Pancreas (tissue), 10 donors: ENCODE results near the gene TEDC2. TPM values are rescaled to one million over a fixed set of nuclear protein-coding genes. Genes with fewer than 3 reads are reported as not detected.

ENCODE experiments used
- ATAC-seq, 4 donors: fragments of 200-7000 bp; cut with Tn5 transposase; one replicate each; pipeline versions ENCODE4 v1.8.0 to v1.9.1; 2020; ENCODE audit warnings: mild to moderate bottlenecking in 4 of 4, moderate library complexity in 4 of 4
- DNase-seq, 6 donors: peaks; one replicate each; pipeline ENCODE4 v3.0.0-alpha.2; 2020
- FAIRE-seq: peaks from 2 replicates; lab custom pipeline; 2012; peaks lifted over from hg19 to GRCh38; lab: Jason Lieb, UNC
- H3K27ac ChIP-seq, 4 donors: fragments of 200-600 bp; sonication (generic); 1 replicate in 3 of 4; 2 replicates in 1 of 4; pipeline versions ENCODE4 v1.5.0 to v1.8.0; 2020
- H3K27me3 ChIP-seq, 4 donors: fragments of 200-600 bp; one replicate each; pipeline ENCODE4 v1.8.0; 2021
- H3K36me3 ChIP-seq, 3 donors: fragments of 200-600 bp; sonication (generic) in 1 of 3; one replicate each; pipeline versions ENCODE4 v1.5.0 to v1.8.0; 2020 to 2021
- H3K4me1 ChIP-seq, 3 donors: fragments of 200-600 bp; one replicate each; pipeline ENCODE4 v1.8.0; 2021
- H3K4me3 ChIP-seq, 4 donors: fragments of 200-600 bp; sonication (generic) in 2 of 4; one replicate each; pipeline versions ENCODE4 v1.5.0 to v1.8.0; 2020 to 2021
- H3K9me3 ChIP-seq, 4 donors: fragments of 200-600 bp; one replicate each; pipeline ENCODE4 v1.8.0; 2021
- WGBS, 2 donors: extraction: QIAGEN DNeasy Blood & Tissue Kit; methylation state at CpG; one replicate each; pipeline ENCODE4 v1.1.7; 2013; 5-methylcytosine and 5-hydroxymethylcytosine counted together
- intact Hi-C, 3 donors: fragments of 100-400 bp; cut with DNase I; formaldehyde crosslinking; loops; one replicate each; pipeline versions ENCODE4 v1.11.1 to v1.14.2; 2022
- polyA plus RNA-seq, 2 donors: library from polyadenylated mRNA; stranded (reverse); fragments of 200-250 nt; gene quantifications; one replicate each; pipeline ENCODE4 v1.2.3, GENCODE V29; 2013
- total RNA-seq, 6 donors: library from RNA; stranded (reverse); fragmentation: NEBNext Ultra II Directional in 4 of 6; extraction: Animal tissue kit (Norgen Biotek cat#: 25700) in 4 of 6; gene quantifications; one replicate each; pipeline versions ENCODE4 v1.2.1 to v1.2.4, GENCODE V29; 2021 to 2023
- TF ChIP-seq, protein P1 (sequence below), 4 donors: fragments of 200-600 bp; sonication (generic) in 3 of 4; IDR thresholded peaks; one replicate each; pipeline versions ENCODE4 v1.5.0 to v1.8.0; 2021; ENCODE audit warnings: antibody characterized with exemption in 4 of 4
- donor health status: healthy with polysubstance abuse.
- donor health status: DM: no; HTN: no; CAD: no; lungs with moderate emphysema.
- donor health status: DM: no; HTN: no; CAD: no.
- donor health status: control.
- donor health status: control.
- donor health status: Bipolar disorder and iron deficiency.
- donor health status: DM: yes; HTN: yes; CAD: no.
- donor health status: DM: no; HTN: no; CAD: no.
- donor health status: DM: no; HTN: no; CAD: no.
- donor health status: DM: yes; HTN: yes; CAD: no.

The TEDC2 gene
- total and polyA plus RNA-seq, 8 donors, result 0.16 to 1.4 (median 0.81) TPM; not detected in 1

DNA sequence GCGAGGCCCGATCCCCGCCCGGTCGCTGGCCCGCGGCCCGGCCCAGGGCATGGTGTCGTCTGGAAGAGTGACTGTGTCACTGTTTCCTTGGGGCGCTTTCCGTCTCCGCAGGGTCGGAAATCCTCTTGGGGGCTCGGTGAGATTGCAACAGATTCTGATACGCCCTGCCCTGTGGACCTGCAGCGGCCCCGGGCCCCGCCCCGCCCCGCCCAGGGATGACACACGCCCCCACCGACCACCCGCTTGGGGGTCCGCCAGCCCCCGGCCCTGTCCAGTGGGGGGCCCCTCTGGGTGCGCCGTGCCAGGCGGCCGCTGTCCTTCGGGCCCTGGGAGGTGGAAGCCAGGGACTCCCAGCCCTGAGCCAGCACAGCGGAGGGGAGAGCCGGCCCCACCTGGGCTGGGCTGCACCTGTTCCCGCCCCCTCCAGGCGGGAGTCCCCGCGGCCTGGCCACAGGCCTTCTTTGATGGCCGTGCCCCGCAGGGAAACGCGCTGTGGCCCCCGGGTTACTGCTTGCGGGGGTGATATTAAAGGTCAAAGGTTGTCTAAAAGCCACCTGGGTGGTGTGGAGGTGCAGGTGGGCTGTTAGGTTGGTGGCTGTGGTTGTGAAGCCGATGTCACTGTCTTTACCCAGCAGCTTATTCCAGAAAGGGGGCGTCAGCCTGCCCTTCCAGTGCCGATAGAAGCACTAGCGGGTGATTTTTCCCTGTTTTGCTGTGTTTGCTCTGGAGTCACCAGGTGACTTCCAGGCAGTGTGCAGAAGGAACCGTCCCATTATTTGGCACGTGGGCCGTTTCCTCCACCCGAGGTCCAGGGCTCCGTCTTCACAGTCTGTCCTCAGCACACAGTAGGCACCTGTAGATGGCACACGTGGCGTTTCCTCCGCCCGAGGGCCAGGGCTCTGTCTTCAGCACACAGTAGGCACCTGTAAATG lies 15.8 kb downstream of the TEDC2 start:
- TF ChIP-seq, protein P1, sequence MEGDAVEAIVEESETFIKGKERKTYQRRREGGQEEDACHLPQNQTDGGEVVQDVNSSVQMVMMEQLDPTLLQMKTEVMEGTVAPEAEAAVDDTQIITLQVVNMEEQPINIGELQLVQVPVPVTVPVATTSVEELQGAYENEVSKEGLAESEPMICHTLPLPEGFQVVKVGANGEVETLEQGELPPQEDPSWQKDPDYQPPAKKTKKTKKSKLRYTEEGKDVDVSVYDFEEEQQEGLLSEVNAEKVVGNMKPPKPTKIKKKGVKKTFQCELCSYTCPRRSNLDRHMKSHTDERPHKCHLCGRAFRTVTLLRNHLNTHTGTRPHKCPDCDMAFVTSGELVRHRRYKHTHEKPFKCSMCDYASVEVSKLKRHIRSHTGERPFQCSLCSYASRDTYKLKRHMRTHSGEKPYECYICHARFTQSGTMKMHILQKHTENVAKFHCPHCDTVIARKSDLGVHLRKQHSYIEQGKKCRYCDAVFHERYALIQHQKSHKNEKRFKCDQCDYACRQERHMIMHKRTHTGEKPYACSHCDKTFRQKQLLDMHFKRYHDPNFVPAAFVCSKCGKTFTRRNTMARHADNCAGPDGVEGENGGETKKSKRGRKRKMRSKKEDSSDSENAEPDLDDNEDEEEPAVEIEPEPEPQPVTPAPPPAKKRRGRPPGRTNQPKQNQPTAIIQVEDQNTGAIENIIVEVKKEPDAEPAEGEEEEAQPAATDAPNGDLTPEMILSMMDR (IDR thresholded peaks at IDR 0.05), result no peak
- no peaks in the 10 kb centered on the region for H3K36me3 ChIP-seq
- DNase-seq (peak; percentile 61 to 89 (median 70)), FAIRE-seq (no peak), ATAC-seq (peak; percentile 38 to 70 (median 62))
- peaks cover 16 to 42% (median 28%) of the 10 kb centered on the region in 3 donors for H3K4me1 ChIP-seq
- H3K27ac ChIP-seq, result peak overlapping the region; percentile 74 to 85 (median 78)
- H3K9me3 ChIP-seq, result no peaks in the 10 kb centered on the region
- H3K4me3 ChIP-seq, result peak overlapping the region; percentile 45 to 92 (median 64)
- peaks cover 0 to 5% (median 0%) of the 10 kb centered on the region in 4 donors for H3K27me3 ChIP-seq
- intact Hi-C loops, result no loop called here
- 3 to 6% methylated on average over 33 to 55 of the region's 55 CpGs for WGBS, 2 donors

GRCh38 chr16:2476345-2476720 lies 16.4 kb downstream of the TEDC2 start:
- DNase-seq (no peak), FAIRE-seq (no peak), ATAC-seq (no peak)
- Histone ChIP-seq H3K9me3 (no peaks in the 10 kb centered on the region), H3K27me3 (peaks cover 0 to 5% (median 0%) of the 10 kb centered on the region in 4 donors), H3K4me1 (peaks cover 20 to 44% (median 33%) of the 10 kb centered on the region in 3 donors), H3K27ac (peak overlapping the region; percentile 74 to 85 (median 78)), H3K36me3 (no peaks in the 10 kb centered on the region), H3K4me3 (peak overlapping the region in 2 of 4 donors; percentile 70 to 92)
- intact Hi-C loops, result no loop called here
- TF ChIP-seq, protein P1 (IDR thresholded peaks at IDR 0.05), result no peak
- WGBS, 2 donors, result 29 to 30% methylated on average over 9 of the region's 9 CpGs

- DNase-seq (peak in 3 of 6 donors; percentile 44 to 64 (median 56)), ATAC-seq (peak in 3 of 4 donors; percentile 6 to 31 (median 7)), FAIRE-seq (no peak)
- intact Hi-C loops, result no loop called here
- TF ChIP-seq, protein P1 (IDR thresholded peaks at IDR 0.05), result no peak
- no peaks in the 10 kb centered on the region for H3K36me3 ChIP-seq
- peaks cover 24 to 44% (median 37%) of the 10 kb centered on the region in 3 donors for H3K4me1 ChIP-seq
- H3K27ac ChIP-seq, result peak overlapping the region; percentile 74 to 85 (median 78)
- 7 to 14% methylated on average over 3 of the region's 3 CpGs for WGBS, 2 donors
- H3K9me3 ChIP-seq, result no peaks in the 10 kb centered on the region
- peaks cover 0 to 2% (median 0%) of the 10 kb centered on the region in 4 donors for H3K27me3 ChIP-seq
- H3K4me3 ChIP-seq, result peak overlapping the region in 1 of 4 donors; percentile 92
Measured at GRCh38 chr16:2476741-2477140, 16.8 kb downstream of the TEDC2 start.

DNA sequence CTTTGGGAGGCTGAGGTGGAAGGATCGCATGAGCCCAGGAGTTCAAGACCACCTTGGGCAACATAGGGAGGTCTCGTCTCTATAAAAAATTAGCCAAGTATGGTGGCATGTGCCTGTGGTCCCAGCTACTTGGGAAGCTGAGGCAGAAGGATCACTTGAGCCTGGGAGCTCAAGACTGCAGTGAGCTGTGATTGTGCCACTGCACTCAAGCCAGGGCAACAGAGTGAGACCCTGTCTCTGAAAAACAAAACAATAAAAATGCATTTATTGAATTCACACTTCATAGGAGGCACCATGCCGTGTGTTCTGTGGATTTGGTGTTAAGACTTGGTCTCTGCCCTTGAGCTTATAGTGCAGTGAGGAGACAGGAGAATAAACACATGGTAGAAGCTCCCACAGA lies 17.4 kb downstream of the TEDC2 start:
- peaks cover 26 to 47% (median 43%) of the 10 kb centered on the region in 3 donors for H3K4me1 ChIP-seq

More for the DNA sequence above, 17.4 kb downstream of the TEDC2 start:
- TF ChIP-seq, protein P1 (IDR thresholded peaks at IDR 0.05), result no peak
- ATAC-seq (no peak), FAIRE-seq (no peak), DNase-seq (no peak)
- intact Hi-C loops, result no loop called here
- Histone ChIP-seq H3K27me3 (no peaks in the 10 kb centered on the region), H3K9me3 (no peaks in the 10 kb centered on the region), H3K4me3 (no peak overlapping the region), H3K36me3 (no peaks in the 10 kb centered on the region), H3K27ac (peak overlapping the region; percentile 74 to 85 (median 78))
- WGBS, 2 donors, result 60 to 69% methylated on average over 3 of the region's 3 CpGs
